Activated CD8-positive, alpha-beta memory T cell treated with anti-CD3 and anti-CD28 coated beads for 36 hours (primary cell): ENCODE results near the gene LHFPL3. TPM values are rescaled to one million over a fixed set of nuclear protein-coding genes. Genes with fewer than 3 reads are reported as not detected.

Experiments used
- CTCF ChIA-PET: fragments of 350-600 bp; sonication (Branson Sonifier 250); formaldehyde crosslinking; loops from one replicate; lab custom pipeline; 2021; ENCODE audit warnings: antibody characterized with exemption; lab: Charles Lee
- POLR2A ChIA-PET: fragments of 350-600 bp; sonication (Branson Sonifier 250); formaldehyde crosslinking; loops from one replicate; lab custom pipeline; 2021; ENCODE audit warnings: antibody characterized with exemption; lab: Charles Lee
- total RNA-seq, 2 experiments: library from RNA; stranded (reverse); gene quantifications; one replicate each; pipeline ENCODE4 v1.2.3, GENCODE V29; 2021

Gene LHFPL3
- total RNA-seq, 2 experiments from 2014 or later = not detected

DNA sequence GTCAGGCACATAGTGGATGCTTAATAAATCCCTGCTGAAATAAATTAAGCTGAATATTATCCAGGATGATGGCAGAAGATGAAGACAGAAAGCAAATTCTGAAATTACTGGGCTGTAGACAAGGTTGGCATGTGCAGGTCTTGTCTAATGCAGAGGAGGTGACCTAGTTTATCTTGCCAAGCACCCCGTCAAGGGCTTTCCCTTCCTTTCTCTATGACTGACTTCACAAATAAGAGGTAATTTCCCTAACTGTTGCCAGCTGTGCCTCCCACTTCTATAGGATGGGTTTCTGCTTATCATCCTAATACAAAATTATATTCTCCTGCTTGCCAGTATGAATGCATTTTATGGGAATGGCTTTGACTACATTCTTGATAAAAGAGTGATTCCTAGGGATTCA is 38.0 kb downstream of the LHFPL3 start:
- ChIA-PET CTCF (no interaction called here), POLR2A (no interaction called here)

- ChIA-PET POLR2A (no interaction called here), CTCF (no interaction called here)
Observed at GRCh38 chr7:104367926-104368325, 39.5 kb downstream of the LHFPL3 start.

GRCh38 chr7:104371216-104371979 is 43.0 kb downstream of the LHFPL3 start:
- ChIA-PET POLR2A (no interaction called here), CTCF (no interaction called here)

DNA sequence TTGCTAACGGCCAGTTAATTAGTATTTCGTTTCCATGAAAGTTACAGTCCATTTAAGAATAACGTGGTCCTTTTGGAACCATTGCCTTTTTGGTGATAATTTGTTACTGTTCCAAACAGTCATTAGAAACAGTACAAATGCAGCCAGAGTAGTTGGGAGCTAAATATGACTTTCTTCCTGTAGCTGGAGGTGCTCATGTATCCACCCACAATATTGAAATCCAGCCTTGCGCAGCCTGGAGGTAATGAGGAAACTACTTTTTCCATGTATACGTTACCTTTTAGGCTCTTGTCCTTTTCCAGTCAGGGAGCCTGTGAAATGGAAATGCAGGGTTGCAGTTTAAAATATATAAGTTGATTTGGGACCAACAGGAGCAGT is 43.6 kb downstream of the LHFPL3 start:
- ChIA-PET POLR2A (no interaction called here), CTCF (no interaction called here)

DNA sequence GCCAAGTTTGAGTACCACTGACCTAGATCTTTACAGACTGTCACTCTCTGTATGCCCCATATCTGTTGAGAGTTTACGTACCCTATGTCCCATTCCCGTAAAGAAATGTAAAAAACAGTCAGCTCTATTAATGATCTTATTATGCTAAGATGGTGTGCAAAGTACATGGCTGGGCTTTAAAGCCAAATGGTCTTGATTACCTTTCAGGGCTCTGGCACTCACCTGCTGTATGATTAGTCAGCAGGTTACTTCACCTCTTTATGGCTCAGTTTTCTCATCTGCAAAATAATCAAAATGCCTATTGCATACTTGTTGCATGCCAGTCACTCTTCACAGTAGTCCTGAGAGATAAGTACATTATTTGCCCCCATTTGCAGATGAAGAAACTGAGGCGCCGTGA is 54.2 kb downstream of the LHFPL3 start:
- ChIA-PET POLR2A (no interaction called here), CTCF (no interaction called here)

DNA sequence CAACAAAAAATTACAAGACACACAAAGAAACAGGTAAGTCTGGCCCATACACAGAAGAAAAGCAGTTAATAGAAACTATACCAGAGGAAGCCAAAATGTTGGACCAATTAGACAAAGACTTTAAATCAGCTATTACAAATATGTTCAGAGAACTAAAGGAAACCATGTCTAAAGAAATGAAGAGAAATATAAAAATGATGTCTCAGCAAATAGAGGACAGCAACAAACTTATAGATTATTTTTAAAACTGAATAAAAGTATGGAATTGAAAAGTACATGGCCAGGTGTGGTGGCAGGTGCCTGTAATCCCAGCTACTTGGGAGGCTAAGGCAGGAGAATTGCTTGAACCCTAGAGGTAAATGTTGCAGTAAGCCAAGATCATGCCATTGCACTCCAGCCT is 58.5 kb downstream of the LHFPL3 start:
- CTCF ChIA-PET = no interaction called here
- POLR2A ChIA-PET = no interaction called here

DNA sequence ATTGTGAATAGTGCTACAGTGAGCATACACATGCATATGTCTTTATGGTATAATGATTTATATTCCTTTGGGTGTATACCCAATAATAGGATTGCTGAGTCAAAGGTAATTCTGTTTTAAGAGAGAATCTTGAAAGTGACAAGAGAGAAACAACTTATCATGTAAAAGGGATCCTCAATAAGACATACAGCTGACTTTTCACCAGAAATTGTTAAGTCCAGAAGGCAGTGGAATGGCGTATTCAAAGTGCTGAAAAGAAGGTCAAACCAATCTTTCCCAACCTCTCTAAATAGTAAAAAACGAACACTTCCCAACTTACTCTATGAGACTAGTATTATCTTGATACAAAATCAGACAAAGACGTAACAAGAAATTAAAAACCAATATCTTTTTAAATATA is 59.8 kb downstream of the LHFPL3 start:
- POLR2A ChIA-PET = no interaction called here

GRCh38 chr7:104395162-104395561 is 66.8 kb downstream of the LHFPL3 start:
- ChIA-PET POLR2A (no interaction called here), CTCF (no interaction called here)

More for the DNA sequence above, 59.8 kb downstream of the LHFPL3 start:
- CTCF ChIA-PET = no interaction called here

GRCh38 chr7:104397442-104397841 is 69.0 kb downstream of the LHFPL3 start:
- POLR2A ChIA-PET = no interaction called here
- CTCF ChIA-PET = no interaction called here

DNA sequence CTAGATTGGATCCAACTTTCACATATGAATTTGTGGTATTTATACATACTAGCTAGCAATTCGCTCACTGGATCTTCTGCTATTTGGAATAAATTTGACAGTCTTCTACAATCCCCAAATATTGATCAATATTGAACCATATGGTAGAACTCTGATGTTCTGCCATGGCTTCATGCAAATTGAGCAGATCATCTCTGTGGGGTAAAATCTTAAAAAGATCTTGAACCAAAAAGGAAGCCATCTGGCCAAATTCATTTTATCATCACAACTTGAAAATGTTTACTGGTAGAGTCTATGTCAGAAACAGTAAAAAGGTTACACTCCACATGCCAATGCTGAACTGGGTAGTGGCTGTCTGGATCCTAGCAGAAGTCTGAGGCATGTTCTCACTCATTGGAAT is 80.0 kb downstream of the LHFPL3 start:
- ChIA-PET CTCF (no interaction called here), POLR2A (no interaction called here)

- CTCF ChIA-PET = no interaction called here
- POLR2A ChIA-PET = no interaction called here
Observed at GRCh38 chr7:104410742-104411141, 82.3 kb downstream of the LHFPL3 start.

DNA sequence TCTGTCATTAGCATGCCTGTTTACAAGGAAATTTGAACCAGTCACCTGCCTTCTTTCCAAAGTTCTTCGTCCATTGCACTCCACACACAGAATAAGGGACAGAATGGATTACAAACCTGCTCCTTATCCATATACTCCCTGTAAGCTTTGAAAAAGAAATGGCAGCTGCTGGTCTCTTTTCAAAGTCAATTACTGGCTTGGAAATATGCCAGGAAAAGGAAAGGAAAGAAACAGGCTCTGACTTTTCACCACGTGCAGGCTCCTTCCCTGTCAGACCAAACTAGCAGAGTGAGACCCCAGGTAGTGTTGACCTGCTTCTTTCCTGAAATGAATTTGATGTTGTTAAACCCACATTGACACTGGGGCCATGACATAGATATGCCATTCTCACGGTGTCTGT is 84.5 kb downstream of the LHFPL3 start:
- ChIA-PET CTCF (no interaction called here), POLR2A (no interaction called here)

GRCh38 chr7:104414216-104414615 is 85.8 kb downstream of the LHFPL3 start:
- POLR2A ChIA-PET = no interaction called here
- CTCF ChIA-PET = no interaction called here

DNA sequence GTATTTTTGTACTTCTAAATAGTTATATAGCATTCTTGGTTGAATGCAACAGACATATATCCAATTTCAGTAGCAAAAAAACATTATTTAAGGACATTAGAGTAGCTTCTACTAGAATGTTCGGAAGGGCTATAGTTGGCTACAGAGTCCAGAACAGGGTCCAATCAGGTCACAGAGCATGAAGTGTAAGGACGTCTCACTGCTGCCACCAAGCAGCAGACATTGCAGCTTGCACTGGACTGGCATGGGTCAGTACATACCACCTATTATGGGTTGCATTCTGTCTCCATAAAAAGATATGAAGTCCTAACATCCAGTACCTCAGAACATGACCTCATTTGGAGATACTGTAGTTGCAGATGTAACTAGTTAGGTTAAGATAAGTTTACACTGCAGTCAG is 87.3 kb downstream of the LHFPL3 start:
- POLR2A ChIA-PET = no interaction called here

DNA sequence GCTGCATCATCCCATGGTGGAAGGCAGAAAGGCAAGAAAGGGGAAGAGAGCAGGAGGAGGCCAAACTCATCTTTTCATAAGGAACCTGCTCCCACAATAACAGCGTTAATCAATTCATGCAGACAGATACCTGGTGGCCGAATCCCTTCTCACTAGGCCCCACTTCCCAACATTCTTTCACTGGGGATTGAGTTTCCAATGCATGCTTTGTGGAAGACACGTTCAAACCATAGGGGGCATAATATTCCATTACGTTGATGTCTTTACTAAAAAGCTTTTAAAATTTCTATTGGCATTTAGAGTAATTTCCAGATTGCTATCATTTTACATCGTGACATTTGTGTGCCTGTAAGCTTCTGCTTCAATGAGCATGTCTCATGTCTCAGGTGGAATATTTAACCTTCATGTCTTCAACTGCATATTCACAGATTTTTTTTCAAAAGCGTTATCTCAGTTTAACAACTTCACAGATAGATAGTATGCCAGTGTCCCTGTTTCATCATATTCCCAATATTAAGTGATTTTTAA is 88.5 kb downstream of the LHFPL3 start:
- ChIA-PET CTCF (no interaction called here), POLR2A (no interaction called here)

More for the DNA sequence above, 87.3 kb downstream of the LHFPL3 start:
- CTCF ChIA-PET = no interaction called here

DNA sequence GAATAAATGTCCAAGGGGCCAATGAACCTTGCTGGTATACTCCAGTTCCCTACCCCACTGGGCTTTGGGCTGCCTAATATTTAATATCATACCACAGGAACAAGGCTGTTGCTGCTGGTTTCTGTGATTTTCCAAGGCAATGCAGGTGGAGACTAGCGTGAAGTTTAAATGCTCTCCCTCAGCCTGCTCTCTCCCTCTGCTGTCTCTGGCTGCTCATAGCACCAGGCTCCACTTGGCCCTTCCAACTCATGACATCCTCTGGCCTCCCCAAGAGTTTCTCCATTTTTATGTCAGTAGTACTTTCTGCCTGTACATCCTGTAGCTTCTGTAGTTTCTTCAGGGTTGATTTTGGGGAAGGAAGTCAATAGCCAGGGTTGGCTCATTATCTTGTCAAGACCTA is 103.5 kb downstream of the LHFPL3 start:
- ChIA-PET POLR2A (no interaction called here), CTCF (interaction anchor here (0.6 kb wide), 1 partner anchor 595 kb away, joined by 3 read pairs; no protein-coding TSS in a partner anchor)

DNA sequence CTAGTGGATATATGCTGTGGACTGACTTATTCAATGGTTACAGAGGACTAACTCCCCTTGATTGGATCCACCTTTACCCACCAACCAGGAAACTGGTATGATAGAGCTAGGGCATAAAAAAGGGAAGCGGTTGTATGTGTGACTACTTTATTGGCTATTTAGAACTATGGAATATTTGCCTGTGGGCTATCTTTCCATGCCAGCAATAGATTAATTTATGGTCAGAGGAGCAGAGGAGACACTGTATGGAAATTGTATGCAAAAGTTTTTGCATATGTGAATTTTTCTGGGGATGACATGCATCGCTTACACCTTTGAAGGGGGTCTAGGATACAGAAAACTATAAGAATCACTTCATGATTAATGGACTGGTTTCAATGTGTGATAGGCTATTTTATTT is 105.7 kb downstream of the LHFPL3 start:
- POLR2A ChIA-PET = no interaction called here
- CTCF ChIA-PET = no interaction called here

- CTCF ChIA-PET = no interaction called here
- POLR2A ChIA-PET = no interaction called here
Observed at GRCh38 chr7:104442481-104442880, 114.1 kb downstream of the LHFPL3 start.

DNA sequence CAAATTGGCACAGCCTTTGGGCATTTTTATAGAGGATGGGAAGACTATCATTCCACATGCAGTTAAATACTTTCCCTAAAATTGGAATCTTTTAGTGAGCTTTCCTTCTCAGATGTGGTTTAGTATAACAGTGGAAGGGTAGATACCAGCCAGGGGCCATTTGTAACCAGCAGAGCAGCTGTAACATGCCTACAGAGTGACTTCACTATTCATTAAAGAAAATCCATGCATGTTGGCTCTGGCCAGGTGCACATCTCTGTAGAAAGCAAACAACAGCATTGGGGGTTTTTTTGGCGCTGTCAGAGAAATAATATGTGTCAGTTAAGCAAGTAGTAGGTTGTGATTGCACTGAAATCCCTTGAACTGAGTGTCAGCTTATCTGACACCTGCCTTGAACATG is 115.6 kb downstream of the LHFPL3 start:
- POLR2A ChIA-PET = no interaction called here
- CTCF ChIA-PET = no interaction called here

DNA sequence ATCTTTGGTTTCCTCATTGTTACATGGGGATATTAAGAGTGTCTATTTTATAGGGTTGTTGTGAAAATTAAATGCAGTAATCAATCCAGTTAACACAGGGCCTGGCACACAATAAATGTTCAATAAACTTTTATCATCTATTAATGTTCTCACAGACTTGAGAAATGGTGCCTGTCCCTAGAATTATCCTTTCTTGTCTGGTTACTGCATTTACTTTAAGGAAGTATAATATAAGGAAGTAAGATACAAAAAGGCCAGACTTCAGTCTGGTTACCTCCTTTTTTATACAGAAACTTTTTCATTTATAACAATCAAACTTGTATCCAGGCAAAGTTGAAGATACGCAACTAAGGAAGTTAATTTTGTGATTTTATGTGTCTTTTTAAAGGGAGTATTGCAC is 117.0 kb downstream of the LHFPL3 start:
- CTCF ChIA-PET = no interaction called here
- POLR2A ChIA-PET = no interaction called here

GRCh38 chr7:104450861-104451260 is 122.5 kb downstream of the LHFPL3 start:
- POLR2A ChIA-PET = no interaction called here

DNA sequence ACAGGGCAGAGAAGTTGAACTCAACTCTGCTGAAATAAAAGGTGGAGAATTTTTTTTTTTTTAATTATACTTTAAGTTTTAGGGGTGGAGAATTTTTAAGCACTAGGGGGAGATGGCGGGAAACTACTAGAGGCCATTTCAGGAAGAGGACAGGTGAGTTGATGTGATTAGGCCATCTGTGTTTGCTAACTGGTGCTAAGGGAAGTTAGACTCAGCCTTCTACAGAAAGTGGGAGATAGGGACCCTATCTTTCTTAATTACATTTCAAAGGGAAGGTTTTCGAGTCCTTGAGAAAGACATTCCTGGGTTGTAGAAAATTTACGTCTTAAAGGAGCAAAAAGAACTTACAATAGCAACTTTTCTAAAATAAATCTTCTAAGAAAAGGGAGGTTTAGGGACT is 124.8 kb downstream of the LHFPL3 start:
- CTCF ChIA-PET = no interaction called here
- POLR2A ChIA-PET = no interaction called here

More at GRCh38 chr7:104450861-104451260, 122.5 kb downstream of the LHFPL3 start:
- CTCF ChIA-PET = no interaction called here
